MM.1S (cell line): ENCODE results near the gene LRRC4C.

Experiments used
- EZH2 ChIP-seq: fragments of 300-600 bp; sonication (generic); optimal IDR thresholded peaks from 2 replicates; pipeline ENCODE3; 2017; ENCODE audit warnings: low read depth, mild to moderate bottlenecking, antibody characterized with exemption, low read length, mixed read lengths
- TF ChIP-seq, protein P1 (sequence below): fragments of 300-600 bp; sonication (generic); IDR thresholded peaks from 2 replicates; pipeline ENCODE4 v1.5.1; 2016; ENCODE audit warnings: antibody characterized with exemption, low read length, mixed read lengths

DNA sequence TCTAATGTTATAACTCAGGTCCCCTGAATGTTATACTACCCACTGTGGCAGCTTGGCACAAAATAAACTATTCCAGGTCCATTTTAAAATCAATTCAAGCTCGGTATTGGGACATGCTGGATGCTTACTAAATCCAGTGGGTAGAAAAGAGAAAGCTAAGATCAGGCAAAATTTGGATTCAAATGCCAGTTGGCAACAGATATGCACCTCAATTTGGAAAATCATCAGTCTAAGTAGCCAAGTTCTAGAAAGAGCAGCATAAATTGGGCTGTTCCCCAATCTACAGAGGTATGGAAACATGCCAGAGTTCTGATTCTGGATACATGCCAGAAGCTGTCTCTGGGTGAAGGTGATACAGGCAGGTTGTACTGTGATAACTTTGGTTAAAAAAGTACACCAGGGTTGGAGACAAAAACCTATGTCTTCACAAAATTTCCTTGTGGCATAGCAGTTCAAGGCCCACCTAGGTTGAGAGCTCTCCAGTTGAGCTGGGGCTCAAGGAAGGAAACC lies 427.8 kb downstream of the LRRC4C start:
- TF ChIP-seq, protein P1, sequence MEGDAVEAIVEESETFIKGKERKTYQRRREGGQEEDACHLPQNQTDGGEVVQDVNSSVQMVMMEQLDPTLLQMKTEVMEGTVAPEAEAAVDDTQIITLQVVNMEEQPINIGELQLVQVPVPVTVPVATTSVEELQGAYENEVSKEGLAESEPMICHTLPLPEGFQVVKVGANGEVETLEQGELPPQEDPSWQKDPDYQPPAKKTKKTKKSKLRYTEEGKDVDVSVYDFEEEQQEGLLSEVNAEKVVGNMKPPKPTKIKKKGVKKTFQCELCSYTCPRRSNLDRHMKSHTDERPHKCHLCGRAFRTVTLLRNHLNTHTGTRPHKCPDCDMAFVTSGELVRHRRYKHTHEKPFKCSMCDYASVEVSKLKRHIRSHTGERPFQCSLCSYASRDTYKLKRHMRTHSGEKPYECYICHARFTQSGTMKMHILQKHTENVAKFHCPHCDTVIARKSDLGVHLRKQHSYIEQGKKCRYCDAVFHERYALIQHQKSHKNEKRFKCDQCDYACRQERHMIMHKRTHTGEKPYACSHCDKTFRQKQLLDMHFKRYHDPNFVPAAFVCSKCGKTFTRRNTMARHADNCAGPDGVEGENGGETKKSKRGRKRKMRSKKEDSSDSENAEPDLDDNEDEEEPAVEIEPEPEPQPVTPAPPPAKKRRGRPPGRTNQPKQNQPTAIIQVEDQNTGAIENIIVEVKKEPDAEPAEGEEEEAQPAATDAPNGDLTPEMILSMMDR: no peak
- no peak for TF ChIP-seq EZH2
